ENCODE data around the gene GRIA3.
"Not testable (repeated sequence)": the region's sequence is repeated elsewhere in the genome, so short reads cannot be mapped to it uniquely, and the experiment has no call there.

The GRIA3 gene

DNA sequence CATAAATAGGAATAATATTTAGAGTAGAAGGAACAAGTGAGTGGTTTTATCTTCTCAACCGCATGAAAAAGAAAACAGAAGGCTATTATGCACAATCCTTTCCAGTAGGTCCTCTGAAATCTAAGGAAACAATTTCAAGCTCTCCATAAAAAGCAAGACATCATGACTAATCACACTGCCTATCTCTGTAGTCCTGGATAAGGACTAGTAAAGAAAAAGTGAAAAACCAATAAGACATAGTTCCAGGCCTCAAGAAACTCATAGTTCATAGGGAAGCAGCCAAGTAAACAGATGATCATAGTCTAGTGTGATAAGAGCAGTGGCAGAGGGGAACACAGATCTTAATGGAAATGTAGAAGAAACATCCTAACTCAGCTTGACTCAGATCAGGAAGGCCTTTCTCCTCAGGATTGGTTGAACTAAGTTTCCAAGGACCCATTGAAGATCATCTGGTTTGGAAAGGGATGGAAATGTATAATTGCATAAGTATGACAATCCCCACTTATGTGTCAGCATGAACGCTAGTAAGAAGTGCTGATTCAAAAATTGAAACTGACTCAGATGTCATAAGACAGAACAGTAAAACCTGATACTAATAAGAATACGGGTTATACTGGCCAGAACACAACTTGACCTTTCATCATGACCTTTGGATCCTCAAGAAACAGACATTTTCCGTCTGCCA is 155.3 kb downstream of the GRIA3 start:
- H3K4me1 ChIP-seq (ENCODE audit: control insufficient read depth, insufficient read depth, low read length) = peaks cover 20% of the 10 kb centered on the region
- no peak overlapping the region for H3K4me3 ChIP-seq (ENCODE audit: low read depth, low read length)
- no peak overlapping the region for H3K9ac ChIP-seq (ENCODE audit: low read length)
- H3K27me3 ChIP-seq (ENCODE audit: control insufficient read depth, insufficient read depth, low read length) = peaks cover 4% of the 10 kb centered on the region; the same call in 1 of the 2 replicates
- H3K27ac ChIP-seq (ENCODE audit: low read depth, low read length) = no peak overlapping the region
- H3K36me3 ChIP-seq (ENCODE audit: control insufficient read depth, insufficient read depth, low read length) = no peaks in the 10 kb centered on the region
- no peaks in the 10 kb centered on the region for H3K9me3 ChIP-seq (ENCODE audit: control insufficient read depth, insufficient read depth, low read depth, low read length)

DNA sequence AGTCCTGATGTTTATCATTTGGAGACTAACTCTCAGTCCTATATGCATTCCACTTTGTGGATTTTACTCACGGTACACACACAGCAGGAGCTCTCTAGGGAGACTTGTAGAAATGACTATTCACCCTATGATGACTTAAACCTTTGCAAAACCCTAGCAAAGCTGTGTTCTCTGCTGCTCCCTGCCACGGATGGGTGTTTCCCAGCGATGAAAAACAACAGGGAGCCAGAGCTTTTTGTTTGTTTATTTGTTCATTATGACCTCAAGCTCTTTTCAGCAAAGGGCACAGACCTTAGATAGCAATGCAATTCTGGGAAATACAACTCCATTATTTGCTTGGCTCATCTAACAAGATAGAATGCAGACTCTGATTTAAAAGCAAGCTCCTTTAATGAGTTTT is 156.6 kb downstream of the GRIA3 start:
- H3K4me3 ChIP-seq (ENCODE audit: low read depth, low read length) = no peak overlapping the region

DNA sequence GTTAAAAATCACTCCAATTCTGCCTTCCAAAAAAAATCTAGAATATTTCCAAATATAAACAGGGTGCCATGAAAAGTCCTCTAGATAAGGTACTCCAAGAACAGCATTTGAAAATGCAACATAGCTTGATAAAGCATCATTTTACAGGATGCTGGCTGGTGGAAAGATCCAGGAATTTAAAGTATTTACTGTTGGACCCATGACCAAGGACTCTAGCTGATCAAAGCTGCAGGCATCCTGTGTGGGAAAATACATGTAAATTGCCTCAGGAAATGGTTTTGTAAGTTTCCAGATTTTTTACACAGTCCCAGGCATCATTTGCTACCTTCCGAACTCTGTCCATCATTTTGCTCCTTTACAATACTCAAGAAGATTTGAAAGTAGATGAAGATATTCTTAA is 164.4 kb downstream of the GRIA3 start:
- no peak overlapping the region for H3K9ac ChIP-seq (ENCODE audit: low read length)
- no peak overlapping the region for H3K27ac ChIP-seq (ENCODE audit: low read depth, low read length)
- no peaks in the 10 kb centered on the region for H3K9me3 ChIP-seq (ENCODE audit: control insufficient read depth, insufficient read depth, low read depth, low read length)
- no peak overlapping the region for H3K4me3 ChIP-seq (ENCODE audit: low read depth, low read length)
- H3K4me1 ChIP-seq (ENCODE audit: control insufficient read depth, insufficient read depth, low read length) = peaks cover 14% of the 10 kb centered on the region
- no peaks in the 10 kb centered on the region for H3K36me3 ChIP-seq (ENCODE audit: control insufficient read depth, insufficient read depth, low read length)
- peaks cover 7% of the 10 kb centered on the region; the same call in 1 of the 2 replicates for H3K27me3 ChIP-seq (ENCODE audit: control insufficient read depth, insufficient read depth, low read length)

More for the DNA sequence above, 156.6 kb downstream of the GRIA3 start:
- Histone ChIP-seq H3K9me3 (ENCODE audit: control insufficient read depth, insufficient read depth, low read depth, low read length) (no peaks in the 10 kb centered on the region), H3K27ac (ENCODE audit: low read depth, low read length) (no peak overlapping the region), H3K4me1 (ENCODE audit: control insufficient read depth, insufficient read depth, low read length) (peaks cover 20% of the 10 kb centered on the region), H3K9ac (ENCODE audit: low read length) (no peak overlapping the region), H3K27me3 (ENCODE audit: control insufficient read depth, insufficient read depth, low read length) (peaks cover 9% of the 10 kb centered on the region; the same call in 1 of the 2 replicates), H3K36me3 (ENCODE audit: control insufficient read depth, insufficient read depth, low read length) (no peaks in the 10 kb centered on the region)

DNA sequence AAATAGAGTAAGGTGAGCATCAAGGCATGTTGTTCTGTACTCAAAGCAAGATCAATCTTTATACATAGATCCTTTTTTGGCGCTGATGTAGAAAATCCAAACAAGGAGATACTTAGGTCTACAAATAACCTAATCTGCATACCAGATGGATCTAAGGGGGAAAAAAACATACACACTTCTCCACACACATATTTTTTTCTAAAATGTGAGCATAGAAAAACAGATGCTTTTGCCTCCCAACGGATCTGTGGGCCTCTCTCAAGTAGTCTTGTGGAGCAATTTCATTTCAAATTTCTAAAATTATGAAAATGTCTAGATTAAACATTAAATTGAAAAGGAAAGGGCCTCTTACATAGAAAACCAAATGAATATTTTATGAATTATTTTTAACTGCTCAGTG is 166.1 kb downstream of the GRIA3 start:
- no peaks in the 10 kb centered on the region for H3K9me3 ChIP-seq (ENCODE audit: control insufficient read depth, insufficient read depth, low read depth, low read length)

DNA sequence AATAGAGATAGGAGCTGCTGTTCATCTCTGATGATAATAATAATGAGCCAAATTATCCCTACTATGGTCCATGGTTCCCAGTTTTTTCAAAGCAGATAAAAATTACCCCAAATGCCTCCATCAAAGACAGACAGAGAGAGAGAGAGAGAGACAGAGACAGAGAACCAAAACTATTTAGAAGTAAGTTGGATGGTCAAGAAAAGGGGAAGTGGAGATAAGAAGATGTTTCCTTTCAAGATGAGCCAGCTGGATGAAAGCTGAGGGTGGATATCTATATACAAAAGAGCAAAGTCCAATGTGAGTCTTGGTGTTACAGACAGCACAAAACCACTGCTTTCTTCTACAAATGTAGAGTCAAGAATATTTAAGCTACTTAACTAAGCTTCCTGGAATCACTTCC is 173.9 kb downstream of the GRIA3 start:
- no peak overlapping the region for H3K4me3 ChIP-seq (ENCODE audit: low read depth, low read length)
- peaks cover 7% of the 10 kb centered on the region; the same call in 1 of the 2 replicates for H3K4me1 ChIP-seq (ENCODE audit: control insufficient read depth, insufficient read depth, low read length)
- no peak overlapping the region for H3K9ac ChIP-seq (ENCODE audit: low read length)
- H3K27me3 ChIP-seq (ENCODE audit: control insufficient read depth, insufficient read depth, low read length) = no peaks in the 10 kb centered on the region; the same call in 1 of the 2 replicates
- no peaks in the 10 kb centered on the region for H3K9me3 ChIP-seq (ENCODE audit: control insufficient read depth, insufficient read depth, low read depth, low read length)
- no peaks in the 10 kb centered on the region for H3K36me3 ChIP-seq (ENCODE audit: control insufficient read depth, insufficient read depth, low read length)
- no peak overlapping the region for H3K27ac ChIP-seq (ENCODE audit: low read depth, low read length)

More for the DNA sequence above, 166.1 kb downstream of the GRIA3 start:
- no peaks in the 10 kb centered on the region for H3K36me3 ChIP-seq (ENCODE audit: control insufficient read depth, insufficient read depth, low read length)
- H3K27ac ChIP-seq (ENCODE audit: low read depth, low read length) = no peak overlapping the region
- H3K27me3 ChIP-seq (ENCODE audit: control insufficient read depth, insufficient read depth, low read length) = no peaks in the 10 kb centered on the region; the same call in 1 of the 2 replicates
- peaks cover 14% of the 10 kb centered on the region for H3K4me1 ChIP-seq (ENCODE audit: control insufficient read depth, insufficient read depth, low read length)
- H3K9ac ChIP-seq (ENCODE audit: low read length) = no peak overlapping the region
- H3K4me3 ChIP-seq (ENCODE audit: low read depth, low read length) = no peak overlapping the region

DNA sequence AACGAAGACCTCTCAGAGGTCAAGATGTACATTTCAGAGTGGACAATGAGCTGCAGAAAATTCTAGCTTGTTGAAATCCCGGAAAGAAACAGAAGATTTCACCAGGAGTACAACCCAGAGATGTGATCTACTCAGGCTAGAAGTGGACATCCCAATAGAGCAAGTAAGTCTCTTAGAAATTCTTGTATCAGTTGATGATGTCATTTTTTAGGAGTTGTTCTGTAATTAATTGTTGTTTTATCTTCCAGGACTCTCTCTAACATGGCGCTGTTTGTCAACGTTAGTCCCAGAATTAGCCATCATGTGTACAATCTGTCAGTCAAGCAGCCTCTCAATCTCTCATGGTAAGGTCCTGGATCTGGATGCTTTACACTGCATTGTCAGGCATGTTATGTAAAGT is 174.4 kb downstream of the GRIA3 start:
- Histone ChIP-seq H3K27me3 (ENCODE audit: control insufficient read depth, insufficient read depth, low read length) (no peaks in the 10 kb centered on the region; the same call in 1 of the 2 replicates), H3K9me3 (ENCODE audit: control insufficient read depth, insufficient read depth, low read depth, low read length) (no peaks in the 10 kb centered on the region), H3K9ac (ENCODE audit: low read length) (no peak overlapping the region), H3K4me1 (ENCODE audit: control insufficient read depth, insufficient read depth, low read length) (peaks cover 7% of the 10 kb centered on the region; the same call in 1 of the 2 replicates), H3K36me3 (ENCODE audit: control insufficient read depth, insufficient read depth, low read length) (no peaks in the 10 kb centered on the region), H3K4me3 (ENCODE audit: low read depth, low read length) (no peak overlapping the region), H3K27ac (ENCODE audit: low read depth, low read length) (no peak overlapping the region)

DNA sequence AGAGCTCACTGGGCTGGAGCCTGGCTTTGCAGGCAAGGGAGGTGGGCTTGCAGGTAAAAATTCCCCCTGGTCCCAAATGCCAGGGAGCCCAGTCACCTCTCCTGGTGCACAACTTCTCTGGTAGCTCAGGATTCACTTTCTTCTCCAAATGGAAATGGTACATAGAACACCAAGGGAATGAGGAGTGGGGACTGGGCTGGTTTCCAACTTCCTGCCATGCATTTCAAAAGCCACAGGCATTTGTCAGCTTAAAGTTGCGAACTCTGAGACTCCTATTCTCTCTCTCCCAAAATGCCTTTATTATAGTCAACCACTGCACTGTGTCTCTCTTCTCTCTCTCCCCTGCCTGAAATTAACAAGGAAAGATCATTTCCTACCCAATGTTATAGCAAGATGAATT is 177.3 kb downstream of the GRIA3 start:
- no peak overlapping the region for H3K4me3 ChIP-seq (ENCODE audit: low read depth, low read length)
- no peaks in the 10 kb centered on the region; the same call in 1 of the 2 replicates for H3K27me3 ChIP-seq (ENCODE audit: control insufficient read depth, insufficient read depth, low read length)
- no peaks in the 10 kb centered on the region for H3K9me3 ChIP-seq (ENCODE audit: control insufficient read depth, insufficient read depth, low read depth, low read length)
- H3K27ac ChIP-seq (ENCODE audit: low read depth, low read length) = no peak overlapping the region
- H3K9ac ChIP-seq (ENCODE audit: low read length) = no peak overlapping the region
- peaks cover 7% of the 10 kb centered on the region; the same call in 1 of the 2 replicates for H3K4me1 ChIP-seq (ENCODE audit: control insufficient read depth, insufficient read depth, low read length)
- no peaks in the 10 kb centered on the region for H3K36me3 ChIP-seq (ENCODE audit: control insufficient read depth, insufficient read depth, low read length)

DNA sequence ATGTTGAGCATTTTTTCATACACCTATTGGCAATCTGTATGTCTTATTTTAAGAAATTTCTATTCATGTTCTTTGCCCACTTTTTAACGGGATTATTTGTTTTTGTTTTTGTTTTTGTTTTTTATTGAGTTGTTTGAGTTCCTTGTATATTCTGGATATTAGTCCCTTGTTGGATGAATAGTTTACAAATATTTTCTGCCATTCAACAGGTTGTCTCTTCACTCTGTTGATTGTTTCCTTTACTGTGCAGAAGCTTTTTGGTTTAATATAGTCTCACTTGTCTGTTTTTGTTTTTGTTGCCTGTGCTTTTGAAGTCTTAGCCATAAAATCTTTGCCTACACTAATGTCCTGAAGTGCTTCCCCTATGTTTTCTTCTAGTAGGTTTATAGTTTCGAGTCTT is 202.1 kb downstream of the GRIA3 start:
- H3K4me3 ChIP-seq (ENCODE audit: low read depth, low read length); H3K27me3 ChIP-seq (ENCODE audit: control insufficient read depth, insufficient read depth, low read length); H3K36me3 ChIP-seq (ENCODE audit: control insufficient read depth, insufficient read depth, low read length); H3K4me1 ChIP-seq (ENCODE audit: control insufficient read depth, insufficient read depth, low read length); H3K9me3 ChIP-seq (ENCODE audit: control insufficient read depth, insufficient read depth, low read depth, low read length); H3K27ac ChIP-seq (ENCODE audit: low read depth, low read length); H3K9ac ChIP-seq (ENCODE audit: low read length): not testable (repeated sequence)

DNA sequence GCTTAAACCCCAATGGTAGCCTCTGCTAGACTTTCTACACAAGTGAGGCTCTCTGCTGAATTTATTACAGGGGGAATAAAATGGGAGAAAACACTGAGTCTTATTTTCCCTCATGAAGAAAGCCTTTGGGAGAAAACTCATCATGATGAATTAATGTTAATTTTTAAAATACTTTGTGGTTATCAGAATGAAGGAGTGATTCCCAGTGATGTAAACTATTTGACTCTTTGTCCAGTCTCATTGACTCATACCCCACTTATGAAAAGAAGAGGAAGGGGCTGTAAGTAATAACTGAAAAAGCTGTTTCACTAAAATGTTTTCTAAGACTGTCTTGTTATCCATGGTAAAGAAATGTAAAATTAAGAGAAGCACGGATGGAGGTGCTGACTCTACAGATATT is 208.8 kb downstream of the GRIA3 start:
- no peaks in the 10 kb centered on the region; the same call in 1 of the 2 replicates for H3K27me3 ChIP-seq (ENCODE audit: control insufficient read depth, insufficient read depth, low read length)
- no peak overlapping the region for H3K4me3 ChIP-seq (ENCODE audit: low read depth, low read length)
- H3K9me3 ChIP-seq (ENCODE audit: control insufficient read depth, insufficient read depth, low read depth, low read length) = no peaks in the 10 kb centered on the region
- H3K9ac ChIP-seq (ENCODE audit: low read length) = no peak overlapping the region
- H3K4me1 ChIP-seq (ENCODE audit: control insufficient read depth, insufficient read depth, low read length) = peaks cover 8% of the 10 kb centered on the region
- H3K36me3 ChIP-seq (ENCODE audit: control insufficient read depth, insufficient read depth, low read length) = no peaks in the 10 kb centered on the region
- H3K27ac ChIP-seq (ENCODE audit: low read depth, low read length) = no peak overlapping the region

DNA sequence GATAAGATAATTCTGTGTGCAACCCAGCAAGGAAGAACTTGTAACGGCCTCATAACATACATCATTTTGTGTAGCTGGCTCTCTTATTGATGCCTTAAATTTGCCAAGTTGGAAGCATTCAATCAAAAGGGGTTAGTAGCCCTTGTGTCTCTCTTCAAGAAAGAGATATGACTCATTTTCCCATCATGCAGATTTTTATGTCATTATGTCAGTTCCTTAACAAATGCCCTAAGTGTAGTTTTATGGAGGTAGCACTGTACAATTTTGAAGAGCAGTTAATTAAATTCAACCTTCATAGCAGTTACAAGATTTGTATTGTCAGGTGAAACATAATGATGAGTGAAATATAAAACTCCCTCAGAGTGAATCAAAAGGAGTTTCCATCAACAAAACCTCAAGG is 215.6 kb downstream of the GRIA3 start:
- peaks cover 18% of the 10 kb centered on the region for H3K4me1 ChIP-seq (ENCODE audit: control insufficient read depth, insufficient read depth, low read length)
- no peaks in the 10 kb centered on the region for H3K9me3 ChIP-seq (ENCODE audit: control insufficient read depth, insufficient read depth, low read depth, low read length)
- no peak overlapping the region for H3K27ac ChIP-seq (ENCODE audit: low read depth, low read length)
- no peaks in the 10 kb centered on the region for H3K36me3 ChIP-seq (ENCODE audit: control insufficient read depth, insufficient read depth, low read length)
- no peak overlapping the region for H3K9ac ChIP-seq (ENCODE audit: low read length)
- H3K4me3 ChIP-seq (ENCODE audit: low read depth, low read length) = no peak overlapping the region
- no peaks in the 10 kb centered on the region; the same call in 1 of the 2 replicates for H3K27me3 ChIP-seq (ENCODE audit: control insufficient read depth, insufficient read depth, low read length)

DNA sequence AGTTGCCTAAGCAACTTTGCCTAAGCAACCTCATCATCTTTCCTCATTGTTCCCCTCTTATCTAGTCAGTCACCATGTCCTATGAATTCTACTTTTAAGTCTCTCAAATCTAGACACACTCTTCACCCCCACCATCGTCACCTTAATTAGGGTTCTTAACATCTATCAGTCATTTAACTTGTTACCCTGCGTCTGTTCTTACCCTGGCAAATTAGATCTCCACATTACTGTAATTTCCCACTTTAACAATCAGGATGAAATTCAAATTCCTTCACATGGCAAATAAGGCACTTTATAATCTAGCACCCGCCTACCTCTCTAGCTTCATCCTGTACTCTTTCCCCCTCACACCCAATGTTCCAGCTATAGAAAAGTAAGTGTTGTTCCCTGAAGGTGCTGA is 221.2 kb downstream of the GRIA3 start:
- Histone ChIP-seq H3K27me3 (ENCODE audit: control insufficient read depth, insufficient read depth, low read length) (peaks cover 3% of the 10 kb centered on the region; the same call in 1 of the 2 replicates), H3K9ac (ENCODE audit: low read length) (no peak overlapping the region), H3K9me3 (ENCODE audit: control insufficient read depth, insufficient read depth, low read depth, low read length) (no peaks in the 10 kb centered on the region), H3K27ac (ENCODE audit: low read depth, low read length) (no peak overlapping the region), H3K36me3 (ENCODE audit: control insufficient read depth, insufficient read depth, low read length) (no peaks in the 10 kb centered on the region), H3K4me1 (ENCODE audit: control insufficient read depth, insufficient read depth, low read length) (peaks cover 27% of the 10 kb centered on the region), H3K4me3 (ENCODE audit: low read depth, low read length) (no peak overlapping the region)
